SIG-M5 treated with dmso at 0.1 percent for 504 hours (cell line): ENCODE measurements around the gene DCAF15.

Experiments used
- DNase-seq: peaks from one replicate; lab custom pipeline; 2025; ENCODE audit not compliant: unreplicated experiment; lab: John Stamatoyannopoulos, UW

DCAF15 gene

DNA sequence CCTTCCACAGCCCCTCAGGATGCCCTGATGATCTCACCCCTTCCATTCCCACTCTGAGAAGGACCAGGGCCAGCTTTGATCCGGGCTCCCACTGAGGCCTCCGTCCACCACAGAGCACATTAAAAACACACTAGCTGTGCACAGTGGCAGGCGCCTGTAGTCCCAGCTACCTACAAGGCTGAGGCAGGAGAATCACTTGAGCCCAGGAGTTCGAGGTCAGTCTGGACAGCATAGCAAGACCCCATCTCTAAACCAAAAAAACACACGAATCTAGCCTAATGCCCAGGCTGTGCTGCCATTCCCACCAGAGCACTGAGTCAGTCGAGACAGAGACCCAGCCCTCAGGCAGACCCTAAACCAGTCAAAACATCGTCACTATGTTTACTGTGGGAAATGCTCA is 39.7 kb downstream of the DCAF15 start:
- no peak for DNase-seq

DNA sequence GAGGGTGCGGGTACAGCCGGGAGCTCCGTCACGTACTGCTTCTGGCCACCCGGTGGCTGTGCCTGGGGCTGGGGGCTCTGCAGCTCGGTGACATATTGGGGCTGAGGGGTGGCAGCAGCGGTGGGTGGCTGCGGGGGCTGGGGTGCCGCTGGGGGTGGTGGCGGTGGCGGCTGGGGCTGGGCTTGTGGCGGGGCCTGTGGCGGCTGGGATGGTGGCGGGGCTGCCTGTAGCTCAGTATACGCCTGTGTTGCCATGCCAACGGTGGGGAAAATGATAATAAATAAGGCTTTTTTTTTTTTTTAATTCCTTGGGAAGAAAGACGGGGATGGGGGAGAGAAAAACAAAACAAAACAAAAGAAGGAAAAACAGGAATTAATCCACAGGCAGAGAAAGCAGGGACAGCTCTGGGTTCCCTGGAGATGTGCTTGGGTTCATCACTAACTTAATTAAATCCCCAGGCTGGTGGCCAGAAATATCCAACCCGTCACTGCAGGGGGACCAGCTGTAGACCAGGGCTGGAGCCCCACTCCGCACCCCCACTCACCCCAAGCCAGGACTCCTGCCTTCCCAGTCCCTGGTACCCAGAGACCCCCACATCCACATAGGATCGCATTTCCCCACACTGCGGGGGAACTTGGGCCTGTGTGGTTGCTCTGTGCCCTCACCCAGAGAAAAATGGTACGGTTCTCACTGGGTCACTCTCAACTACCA is 41.4 kb downstream of the DCAF15 start:
- no peak for DNase-seq

DNA sequence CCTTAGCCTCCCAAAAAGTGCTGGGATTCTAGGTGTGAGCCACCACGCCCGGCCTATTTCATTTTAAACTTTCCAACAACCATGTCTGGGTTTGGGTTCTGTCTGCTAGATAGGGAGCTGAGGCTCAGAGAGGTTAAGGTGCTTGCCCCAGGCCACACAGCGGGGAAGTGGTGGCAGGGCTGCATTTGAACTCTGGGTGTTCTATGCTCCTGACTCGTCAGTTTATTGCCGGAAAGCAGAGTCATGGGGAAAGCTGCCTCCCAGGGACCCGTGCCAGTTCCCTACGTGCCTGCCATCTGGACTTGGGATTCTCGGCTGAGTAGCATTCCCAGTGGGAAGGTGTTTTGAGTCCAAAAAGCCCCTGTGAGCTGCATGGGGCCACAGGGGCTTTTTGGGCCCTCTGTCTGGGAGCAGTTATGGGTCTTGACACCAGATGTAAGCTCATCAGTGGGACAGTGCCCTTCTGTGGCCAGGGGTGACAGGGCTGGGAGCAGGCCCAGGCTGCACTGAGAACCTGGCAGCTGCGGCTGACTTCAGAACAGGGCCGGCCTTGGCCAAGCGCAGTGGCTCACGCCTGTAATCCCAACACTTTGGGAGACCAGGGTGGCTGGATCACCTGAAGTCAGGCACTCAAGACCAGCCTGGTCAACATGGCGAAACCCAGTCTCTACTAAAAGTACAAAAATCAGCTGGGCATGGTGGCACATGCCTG is 42.9 kb downstream of the DCAF15 start:
- no peak for DNase-seq

DNA sequence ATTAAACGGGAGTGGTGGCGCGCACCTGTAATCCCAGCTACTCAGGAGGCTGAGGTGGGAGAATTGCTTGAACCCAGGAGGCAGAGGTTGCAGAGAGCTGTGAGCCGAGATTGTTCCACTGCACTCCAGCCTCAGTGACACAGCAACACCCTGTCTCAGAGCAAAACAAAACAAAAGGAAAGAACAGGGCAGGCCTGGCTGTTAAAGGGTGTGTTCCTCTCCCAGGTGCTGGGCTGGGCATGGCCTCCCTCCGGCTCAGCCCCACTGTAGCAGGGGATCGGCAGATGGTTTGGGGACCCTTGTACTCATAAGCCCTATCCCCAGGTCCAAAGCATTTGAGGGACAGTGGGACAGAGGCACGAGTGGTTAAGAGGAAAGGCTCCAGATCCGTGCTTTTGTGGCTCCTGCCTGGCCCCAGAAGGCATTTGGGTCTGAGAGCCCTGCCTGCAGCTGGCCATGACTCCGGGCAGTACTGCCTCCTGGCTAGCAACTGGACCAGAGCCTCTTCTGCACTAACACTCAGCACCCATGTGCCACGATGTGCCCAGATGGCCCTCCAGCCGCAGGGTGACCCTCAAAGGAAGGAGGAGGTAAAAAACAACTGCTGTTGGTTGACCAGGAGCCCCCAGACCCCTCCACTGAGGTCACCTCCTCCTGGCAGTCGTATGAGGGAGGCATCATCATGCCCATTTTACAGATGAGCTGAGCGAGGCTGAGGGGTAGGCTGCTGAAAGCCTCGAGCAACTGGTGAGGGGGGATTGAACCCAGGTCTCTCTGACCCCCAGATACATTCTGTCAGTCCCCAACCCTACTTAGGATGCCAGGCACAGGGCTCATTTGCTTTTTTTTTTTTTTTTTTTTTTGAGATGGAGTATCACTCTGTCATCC is 43.8 kb downstream of the DCAF15 start:
- DNase-seq = no peak

DNA sequence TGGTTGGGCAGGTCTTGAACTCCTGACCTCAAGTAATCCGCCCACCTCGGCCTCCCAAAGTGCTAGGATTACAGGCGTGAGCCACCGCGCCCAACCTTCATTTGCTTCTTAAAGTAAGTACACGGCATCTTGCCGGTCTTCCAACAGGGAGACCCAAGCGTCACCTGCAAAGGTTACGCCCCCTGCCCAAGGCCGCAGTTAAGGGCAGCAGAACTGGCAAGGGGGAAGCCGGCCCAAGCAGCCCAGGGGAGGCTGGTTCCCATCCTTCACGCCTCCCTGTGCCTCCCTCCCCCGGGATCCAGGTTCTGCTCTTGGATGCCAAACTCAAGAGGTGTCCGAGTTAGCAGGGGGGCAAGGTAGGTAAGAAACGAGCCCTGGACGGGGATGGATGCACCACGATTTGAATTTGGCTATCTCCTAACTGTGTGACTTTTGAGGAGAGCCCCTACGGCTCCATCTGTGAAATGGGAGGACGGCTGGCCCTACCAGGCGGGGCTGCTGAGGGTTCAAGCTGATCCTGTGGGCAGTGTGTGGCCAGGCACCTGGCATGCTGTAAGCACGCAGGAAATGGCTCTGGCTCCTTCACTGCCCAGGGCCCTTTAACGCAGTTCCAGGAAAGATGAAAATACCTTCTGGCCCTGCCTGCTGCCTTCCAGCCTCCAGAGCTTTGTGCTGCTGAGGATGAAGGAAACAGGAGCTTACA is 44.8 kb downstream of the DCAF15 start:
- DNase-seq = no peak

DNA sequence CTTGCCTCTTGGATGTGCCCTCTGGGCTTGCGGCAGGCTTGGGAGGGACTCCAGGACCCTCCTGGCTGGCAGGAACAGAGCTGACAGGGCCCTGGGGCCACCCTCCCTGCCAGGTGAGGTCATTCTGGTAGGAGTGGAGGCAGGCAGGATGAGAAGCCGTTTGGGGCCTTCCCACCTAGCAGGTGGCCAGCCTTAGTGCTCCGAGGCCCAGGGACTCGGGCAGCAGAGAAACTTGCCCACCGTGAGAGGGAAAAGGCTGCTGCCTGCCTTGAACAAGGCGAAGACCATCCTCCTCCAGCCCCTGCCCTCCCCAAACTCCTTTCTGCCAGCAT is 45.3 kb downstream of the DCAF15 start:
- DNase-seq = no peak

DNA sequence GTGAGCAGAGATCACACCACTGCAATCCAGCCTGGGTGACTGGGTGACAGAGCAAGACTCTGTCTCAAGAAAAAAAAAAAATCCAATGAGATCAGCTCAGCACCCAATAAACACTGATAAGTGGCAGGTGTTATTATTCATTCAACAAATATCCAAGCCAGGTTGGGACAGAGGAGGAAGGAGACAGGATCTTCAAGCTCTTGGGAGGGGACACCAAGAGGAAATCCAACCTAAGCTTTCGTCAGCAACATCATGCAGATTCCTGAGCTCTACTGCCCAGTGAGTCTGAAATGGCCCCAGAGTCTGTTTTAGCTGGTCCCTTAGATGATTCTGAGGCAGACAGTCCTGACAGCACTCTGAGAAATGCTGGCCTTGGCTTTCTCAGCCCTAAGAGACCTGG is 46.1 kb downstream of the DCAF15 start:
- DNase-seq = no peak

DNA sequence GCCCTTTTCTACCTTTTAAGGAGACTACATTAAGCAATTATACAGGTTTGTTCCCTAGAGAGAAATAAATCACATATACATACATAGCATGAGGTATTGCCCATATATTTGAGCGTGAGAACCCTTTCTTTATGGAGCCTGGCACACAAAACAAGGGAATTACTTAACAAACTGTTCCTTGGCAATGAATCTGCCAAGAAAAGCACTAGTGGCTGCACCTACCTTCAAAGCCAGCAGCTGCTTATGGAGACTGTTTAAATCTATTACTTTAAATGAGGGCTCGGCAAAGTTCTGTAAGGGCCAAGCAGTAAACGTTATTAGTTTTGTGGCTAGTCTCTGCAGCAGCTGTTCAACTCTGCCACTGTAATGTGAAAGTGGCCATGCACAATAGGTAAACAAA is 46.8 kb downstream of the DCAF15 start:
- no peak for DNase-seq

DNA sequence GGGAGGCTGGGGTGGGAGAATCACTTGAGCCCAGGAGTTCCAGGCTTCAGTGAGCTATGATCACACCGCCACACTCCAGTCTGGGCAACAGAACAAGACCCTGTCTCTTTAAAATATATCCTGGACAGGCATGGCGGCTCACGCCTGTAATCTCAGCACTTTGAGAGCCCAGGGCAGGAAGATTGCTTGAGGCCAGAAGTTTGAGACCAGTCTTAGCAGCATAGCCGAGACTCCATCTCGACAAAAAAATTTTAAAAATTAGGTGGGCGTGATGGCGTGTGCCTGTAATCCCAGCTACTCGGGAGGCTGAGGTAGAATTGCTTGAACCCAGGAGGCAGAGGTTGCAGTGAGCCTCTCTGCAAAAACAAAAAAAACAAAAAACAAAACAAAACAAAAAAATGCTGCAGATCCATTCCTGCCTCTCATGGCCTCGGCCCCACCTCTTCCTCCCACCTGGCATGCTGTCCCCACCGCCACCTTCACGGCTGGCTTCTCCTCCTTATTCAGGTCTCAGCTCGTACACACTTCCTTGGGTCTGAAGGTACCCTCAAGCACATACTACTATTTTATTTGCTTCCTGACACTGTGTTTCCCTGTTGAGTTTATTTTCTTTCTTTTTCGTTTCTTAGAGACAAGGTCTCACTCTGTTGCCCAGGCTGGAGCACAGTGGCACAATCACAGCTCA is 48.5 kb downstream of the DCAF15 start:
- no peak for DNase-seq

DNA sequence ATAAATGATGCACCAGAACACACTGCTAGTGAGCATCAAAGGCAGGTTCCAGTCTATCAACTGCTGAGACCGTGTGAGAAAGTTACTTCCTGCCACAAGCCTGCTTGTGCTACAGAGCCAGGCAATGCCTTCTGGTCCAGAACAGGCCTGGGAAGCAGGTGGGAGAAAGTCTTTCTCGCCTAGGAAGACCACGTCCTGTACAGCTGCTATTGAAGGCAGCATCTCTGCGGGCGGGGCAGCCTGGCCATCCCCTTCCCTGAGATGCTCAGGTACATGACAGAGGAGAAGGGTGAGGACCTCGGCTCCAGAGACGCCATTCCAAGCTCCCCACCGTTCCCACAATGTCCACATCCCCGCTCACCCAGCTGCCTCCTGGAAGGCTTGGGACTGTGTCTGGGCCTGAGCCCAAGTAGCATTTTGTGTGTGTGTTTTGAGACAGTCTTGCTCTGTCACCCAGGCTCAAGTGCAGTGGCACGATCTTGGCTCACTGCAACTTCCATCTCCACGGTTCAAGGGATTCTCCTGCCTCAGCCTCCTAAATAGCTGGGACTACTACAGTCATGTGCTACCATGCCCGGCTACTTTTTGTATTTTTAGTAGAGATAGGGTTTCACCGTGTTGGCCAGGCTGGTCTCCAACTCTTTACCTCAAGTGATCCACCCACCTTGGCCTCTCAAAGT is 50.4 kb downstream of the DCAF15 start:
- no peak for DNase-seq

DNA sequence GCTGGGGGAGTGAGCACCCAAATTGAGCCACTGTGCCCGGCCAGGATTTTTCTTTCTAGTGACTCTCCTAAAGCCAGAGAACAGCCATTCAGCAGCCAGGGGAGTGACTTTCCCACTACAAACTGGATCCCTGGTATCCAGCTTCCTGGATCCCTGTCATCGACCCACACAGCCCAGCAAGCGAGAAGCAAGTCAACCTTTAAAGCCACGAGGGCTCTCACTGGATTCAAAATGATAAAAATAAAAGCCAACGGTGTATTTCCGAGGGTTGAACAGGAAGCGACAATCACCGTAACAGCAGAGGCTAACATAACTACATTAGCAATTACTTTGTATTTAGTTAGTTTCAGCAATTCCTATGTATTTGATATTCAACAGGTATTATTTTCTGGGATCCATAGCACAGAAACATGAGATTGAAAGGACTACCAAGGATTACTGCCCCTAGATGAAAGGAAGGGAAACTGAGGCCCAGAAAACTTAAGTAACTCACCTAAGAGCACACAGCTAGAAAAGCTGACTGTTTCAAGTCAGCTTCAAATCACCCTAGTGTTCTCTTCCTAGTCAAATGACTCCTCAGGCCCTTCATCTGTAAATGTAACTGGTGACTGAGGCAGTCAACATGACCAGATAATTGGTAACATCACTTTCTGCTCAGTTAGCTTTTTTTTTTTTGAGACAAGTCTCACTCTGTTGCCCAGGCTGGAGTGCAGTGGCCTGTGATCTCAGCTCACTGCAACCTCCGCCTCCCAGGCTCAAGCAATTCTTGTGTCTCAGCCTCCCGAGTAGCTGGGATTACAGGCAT is 51.1 kb downstream of the DCAF15 start:
- DNase-seq = no peak

DNA sequence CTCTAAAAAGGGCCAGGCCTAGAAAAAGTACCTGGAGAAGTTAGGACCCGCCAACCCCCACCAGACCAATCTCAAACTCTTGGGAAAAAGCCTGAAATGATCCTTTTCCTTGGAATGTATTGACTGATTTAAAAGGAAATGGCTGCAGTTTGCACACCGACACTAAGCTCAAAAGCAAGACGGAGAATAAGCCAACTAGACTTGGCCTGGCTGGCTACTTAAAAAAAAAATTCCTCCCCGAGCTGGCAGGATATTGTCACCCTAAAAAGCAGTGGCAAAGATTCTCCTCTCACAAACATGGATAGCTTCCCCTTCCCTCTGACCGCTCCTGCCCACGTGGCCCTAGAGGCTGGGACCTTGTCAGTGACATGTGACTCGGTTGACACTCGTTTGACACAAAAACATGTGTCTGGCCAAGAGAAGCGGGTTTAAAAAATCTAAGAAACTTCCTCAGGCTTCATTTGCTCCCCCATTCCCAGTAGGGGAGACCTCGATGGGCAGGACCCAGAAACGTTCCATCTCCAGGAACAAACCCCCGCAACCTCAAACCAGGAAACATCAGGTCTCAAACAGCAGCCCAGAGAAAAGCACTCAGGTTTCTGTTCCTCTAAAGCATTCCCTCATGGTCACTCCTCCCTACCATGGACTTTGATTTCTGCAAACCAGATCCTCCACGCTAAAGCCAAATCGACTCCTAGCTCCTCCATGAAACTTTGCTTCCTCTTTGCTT is 52.5 kb downstream of the DCAF15 start:
- peak; percentile 73 for DNase-seq

DNA sequence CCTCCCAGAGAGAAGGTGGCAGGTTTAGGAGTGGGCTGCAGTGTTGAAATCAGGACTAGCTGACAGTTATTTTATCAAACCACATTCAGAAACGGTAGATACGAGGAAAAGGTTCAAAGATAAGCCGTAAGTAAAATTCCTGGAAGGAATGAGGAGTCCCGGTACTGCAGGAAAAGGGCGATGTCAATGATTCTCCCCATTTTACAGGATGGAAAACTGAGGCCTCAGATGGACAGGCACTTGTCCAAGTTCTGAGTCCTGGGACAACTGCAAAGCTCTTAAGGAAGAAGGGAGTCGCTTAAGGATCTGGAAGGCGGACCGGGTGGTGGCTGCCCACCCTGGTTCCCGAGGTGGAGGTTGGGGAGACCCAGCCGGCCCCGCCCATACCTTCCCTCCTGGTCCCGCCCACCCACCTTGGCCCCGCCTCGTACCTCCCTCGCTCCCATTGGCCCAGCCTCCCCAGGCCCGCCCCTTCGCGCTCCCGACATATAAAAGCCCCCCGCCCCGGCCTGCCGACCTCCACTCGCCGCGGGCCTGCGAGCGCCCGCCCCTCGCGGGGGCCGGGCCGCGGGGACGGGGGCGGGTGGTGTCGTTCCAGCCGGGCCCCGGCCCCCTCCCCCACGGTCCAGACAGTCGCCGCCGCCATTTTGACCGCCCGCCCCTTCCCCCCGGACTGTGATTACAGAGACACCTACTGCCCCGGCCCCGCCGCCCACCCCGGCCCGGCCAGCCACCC is 53.2 kb downstream of the DCAF15 start:
- peak; percentile 74 for DNase-seq

DNA sequence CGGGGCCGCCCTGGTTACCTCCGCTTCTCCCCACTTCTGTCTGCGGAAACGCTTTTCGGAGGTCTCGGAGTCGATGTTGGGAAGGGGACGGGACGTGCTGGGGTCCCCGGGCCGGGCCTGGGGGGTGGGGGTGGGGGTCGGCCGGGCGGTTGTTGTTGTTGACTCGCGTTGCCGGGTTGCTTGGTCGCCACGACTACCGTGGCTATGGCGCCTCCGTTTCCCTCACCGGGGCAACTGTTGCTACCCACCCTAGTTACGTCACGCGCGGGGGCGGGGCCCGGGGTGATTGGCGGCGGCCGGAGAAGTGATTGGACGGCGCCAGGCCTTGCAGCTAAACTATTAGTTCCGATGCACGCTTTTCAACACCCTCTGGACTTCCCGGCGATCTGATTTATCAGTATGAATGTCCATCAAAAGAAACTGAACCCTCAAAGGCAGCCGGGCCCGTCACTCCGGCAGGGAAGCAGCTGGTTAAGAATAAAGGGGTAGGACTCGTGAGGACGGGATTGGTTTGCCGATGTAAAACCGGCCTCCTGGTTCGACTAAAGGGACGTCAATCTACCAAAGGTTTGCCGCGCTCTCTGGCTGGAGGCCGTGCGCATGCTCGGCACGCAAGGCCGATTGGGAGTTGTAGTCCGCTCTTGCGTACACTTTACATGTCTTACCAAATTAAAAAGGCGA is 53.9 kb downstream of the DCAF15 start, which contains the start of gene RFX1:
Gene RFX1 (minus strand): TSS at position 236 of the 681 bp plus-strand sequence. CDS start 12,477 bp downstream, outside the sequence.
- peak; percentile 100 for DNase-seq

DNA sequence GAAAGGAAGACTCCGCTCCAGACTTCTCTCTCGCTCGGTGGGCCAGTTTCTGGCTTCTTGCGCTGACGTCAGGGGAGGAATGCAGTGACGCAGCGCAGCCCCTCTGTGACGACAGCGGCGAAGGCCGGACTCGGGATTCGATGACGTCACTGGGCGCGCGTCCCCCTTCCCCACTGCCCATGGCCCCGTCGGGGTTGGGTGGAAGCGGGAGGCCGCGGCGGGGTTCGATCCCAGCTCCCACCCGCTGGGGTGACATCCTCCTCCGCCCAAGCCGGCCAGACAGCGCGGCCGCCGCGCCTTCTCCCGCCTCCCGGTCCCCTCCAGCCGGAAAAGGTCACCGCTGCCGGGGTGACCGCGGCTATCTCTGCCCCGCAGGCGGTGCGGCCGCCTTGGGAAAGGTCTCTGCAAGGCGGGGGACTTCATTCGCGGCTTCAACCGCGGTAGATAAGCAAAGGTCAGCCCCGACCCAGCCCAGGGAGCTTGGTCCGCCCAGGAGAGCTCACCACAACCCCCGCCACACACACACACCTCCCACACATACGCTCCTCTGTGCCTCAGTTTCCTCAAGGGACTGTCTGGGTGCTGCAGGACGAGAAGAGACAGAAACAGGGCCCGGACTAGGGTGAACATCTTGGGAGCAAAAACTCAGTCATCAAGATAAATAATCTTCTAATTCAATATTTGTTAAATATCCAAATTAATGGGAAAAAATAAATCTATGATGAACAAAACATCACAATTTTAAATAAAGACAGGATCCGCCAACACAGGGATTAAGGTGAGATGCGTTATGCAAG is 54.7 kb downstream of the DCAF15 start:
- DNase-seq = no peak
